ENCODE results near the gene LILRA1.
"Not testable (repeated sequence)": the region's sequence is repeated elsewhere in the genome, so short reads cannot be mapped to it uniquely, and the experiment has no call there.

LILRA1 gene

DNA sequence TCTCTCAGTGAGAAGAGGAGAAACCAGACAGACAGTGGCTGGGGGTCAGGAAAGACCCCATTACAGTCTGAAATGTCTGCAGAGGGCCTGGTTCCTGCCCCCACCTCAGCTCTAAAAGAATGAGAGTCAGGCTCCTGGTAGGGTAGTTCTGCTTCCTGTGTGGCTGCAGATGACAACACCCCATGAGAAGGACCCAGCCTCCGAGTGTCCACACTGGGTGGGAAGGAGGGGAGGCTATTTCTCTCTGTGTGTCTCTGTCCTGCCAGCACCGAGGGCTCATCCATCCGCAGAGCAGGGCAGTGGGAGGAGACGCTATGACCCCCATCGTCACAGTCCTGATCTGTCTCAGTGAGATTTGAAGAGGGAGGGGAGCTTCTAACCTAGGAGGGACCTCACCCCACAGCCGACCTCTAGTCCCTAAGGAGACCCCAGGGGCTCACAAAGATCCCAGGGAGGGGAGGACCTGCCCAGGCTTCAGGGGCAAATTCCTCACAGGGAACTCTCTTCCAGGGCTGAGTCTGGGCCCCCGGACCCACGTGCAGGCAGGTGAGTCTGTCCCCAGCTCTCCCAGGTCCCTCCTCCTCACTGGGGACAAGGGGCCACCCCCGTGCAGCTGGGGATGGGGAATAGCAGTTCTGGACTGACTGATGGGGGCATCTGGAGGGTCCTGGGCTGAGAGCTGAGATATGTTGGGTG lies 647 bp downstream of the LILRA1 start:
- H3K9me3 Mint-ChIP-seq; H3K4me1 Mint-ChIP-seq; H3K4me3 Mint-ChIP-seq; ATAC-seq (replicated peaks; ENCODE audit: extremely low read depth, poor library complexity, severe bottlenecking); DNase-seq (ENCODE audit: low spot score in 2 of 2); H3K36me3 Mint-ChIP-seq (ENCODE audit: insufficient read depth); H3K27ac Mint-ChIP-seq (ENCODE audit: low read depth): not testable (repeated sequence)
- H3K27me3 Mint-ChIP-seq: peaks cover 87% of the 10 kb centered on the region

DNA sequence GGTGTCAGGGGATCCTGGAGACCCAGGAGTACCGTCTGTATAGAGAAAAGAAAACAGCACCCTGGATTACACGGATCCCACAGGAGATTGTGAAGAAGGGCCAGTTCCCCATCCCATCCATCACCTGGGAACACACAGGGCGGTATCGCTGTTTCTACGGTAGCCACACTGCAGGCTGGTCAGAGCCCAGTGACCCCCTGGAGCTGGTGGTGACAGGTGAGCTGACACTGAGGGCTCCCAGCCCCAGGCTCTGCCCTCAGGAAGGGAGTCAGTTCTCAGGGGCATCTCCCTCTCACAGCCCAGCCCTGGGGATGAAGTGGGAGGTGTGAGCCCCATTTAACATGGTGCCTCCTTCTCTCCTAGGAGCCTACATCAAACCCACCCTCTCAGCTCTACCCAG lies 1.3 kb downstream of the LILRA1 start:
- H3K27me3 Mint-ChIP-seq: peaks cover 82% of the 10 kb centered on the region
- H3K4me3 Mint-ChIP-seq: no peak overlapping the region
- no peaks in the 10 kb centered on the region for H3K9me3 Mint-ChIP-seq
- ATAC-seq (replicated peaks; ENCODE audit: extremely low read depth, poor library complexity, severe bottlenecking): no peak
- no peak for DNase-seq (ENCODE audit: low spot score in 2 of 2)
- H3K27ac Mint-ChIP-seq (ENCODE audit: low read depth): no peak overlapping the region
- peaks cover 2% of the 10 kb centered on the region for H3K36me3 Mint-ChIP-seq (ENCODE audit: insufficient read depth)
- no peaks in the 10 kb centered on the region for H3K4me1 Mint-ChIP-seq

DNA sequence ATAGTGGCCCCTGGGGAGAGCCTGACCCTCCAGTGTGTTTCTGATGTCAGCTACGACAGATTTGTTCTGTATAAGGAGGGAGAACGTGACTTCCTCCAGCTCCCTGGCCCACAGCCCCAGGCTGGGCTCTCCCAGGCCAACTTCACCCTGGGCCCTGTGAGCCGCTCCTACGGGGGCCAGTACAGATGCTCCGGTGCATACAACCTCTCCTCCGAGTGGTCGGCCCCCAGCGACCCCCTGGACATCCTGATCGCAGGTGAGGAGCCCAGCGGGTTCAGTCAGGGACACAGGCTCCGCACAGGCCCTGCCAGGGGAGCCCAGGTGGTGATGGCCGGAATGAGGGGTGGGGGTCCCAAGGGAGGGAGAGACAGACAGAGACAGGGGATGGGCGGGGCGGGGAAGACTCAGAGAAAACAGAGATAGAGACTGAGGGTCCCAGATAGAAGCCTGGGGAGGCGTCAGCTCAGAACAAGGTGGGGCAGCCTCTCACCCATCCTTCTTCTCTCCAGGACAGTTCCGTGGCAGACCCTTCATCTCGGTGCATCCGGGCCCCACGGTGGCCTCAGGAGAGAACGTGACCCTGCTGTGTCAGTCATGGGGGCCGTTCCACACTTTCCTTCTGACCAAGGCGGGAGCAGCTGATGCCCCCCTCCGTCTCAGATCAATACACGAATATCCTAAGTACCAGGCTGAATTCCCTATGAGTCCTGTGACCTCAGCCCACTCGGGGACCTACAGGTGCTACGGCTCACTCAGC lies 2.4 kb downstream of the LILRA1 start:
- not testable (repeated sequence) for H3K9me3 Mint-ChIP-seq; ATAC-seq (replicated peaks; ENCODE audit: extremely low read depth, poor library complexity, severe bottlenecking); DNase-seq (ENCODE audit: low spot score in 2 of 2); H3K4me3 Mint-ChIP-seq; H3K36me3 Mint-ChIP-seq (ENCODE audit: insufficient read depth); H3K4me1 Mint-ChIP-seq; H3K27ac Mint-ChIP-seq (ENCODE audit: low read depth)
- peaks cover 82% of the 10 kb centered on the region for H3K27me3 Mint-ChIP-seq

DNA sequence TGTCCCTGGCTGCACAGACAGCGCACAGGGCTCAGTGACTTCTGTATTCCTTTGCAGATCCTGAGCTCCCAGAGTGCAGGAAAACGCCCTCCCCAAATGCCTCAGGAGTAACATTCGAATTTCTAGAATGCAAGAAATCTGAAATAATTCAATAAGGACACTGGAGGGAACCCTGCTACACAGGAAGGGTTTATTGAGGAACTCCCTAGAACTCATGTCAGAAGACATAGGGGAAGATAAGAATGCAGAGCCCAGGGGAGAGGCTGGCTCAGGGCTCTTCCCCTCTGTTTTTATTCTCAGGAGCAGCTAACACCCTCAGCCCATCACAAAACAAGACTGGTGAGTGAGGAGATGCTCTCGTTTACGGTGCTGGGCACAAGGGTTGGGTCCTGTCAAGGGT lies 6.8 kb downstream of the LILRA1 start:
- Mint-ChIP-seq H3K27ac (ENCODE audit: low read depth) (no peak overlapping the region), H3K9me3 (no peaks in the 10 kb centered on the region), H3K27me3 (peaks cover 53% of the 10 kb centered on the region), H3K4me1 (peaks cover 17% of the 10 kb centered on the region), H3K36me3 (ENCODE audit: insufficient read depth) (peaks cover 2% of the 10 kb centered on the region), H3K4me3 (no peak overlapping the region)
- ATAC-seq (replicated peaks; ENCODE audit: extremely low read depth, poor library complexity, severe bottlenecking): no peak
- no peak for DNase-seq (ENCODE audit: low spot score in 2 of 2)

DNA sequence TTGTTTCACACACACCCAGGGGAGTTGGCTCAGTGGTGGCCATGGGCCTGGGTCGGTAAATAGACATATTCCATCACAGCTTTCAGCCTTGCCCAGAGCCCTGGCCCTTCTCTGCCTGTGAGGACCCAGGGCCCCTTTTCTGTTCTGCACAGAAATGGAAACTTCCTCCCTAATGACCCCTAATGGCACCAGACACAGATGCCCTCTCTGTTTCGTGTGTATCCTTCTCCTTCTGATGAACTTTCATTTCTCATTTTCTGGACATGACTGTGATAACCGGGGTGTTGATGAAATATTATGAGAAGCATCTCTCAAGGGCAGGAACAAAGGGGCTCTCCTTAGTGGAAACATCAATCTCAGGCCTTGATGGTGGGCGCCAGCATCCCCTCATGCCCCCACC lies 12.8 kb downstream of the LILRA1 start:
- ATAC-seq (replicated peaks; ENCODE audit: extremely low read depth, poor library complexity, severe bottlenecking): no peak
- H3K9me3 Mint-ChIP-seq: no peaks in the 10 kb centered on the region
- no peak overlapping the region for H3K27ac Mint-ChIP-seq (ENCODE audit: low read depth)
- H3K36me3 Mint-ChIP-seq (ENCODE audit: insufficient read depth): peaks cover 2% of the 10 kb centered on the region
- peaks cover 44% of the 10 kb centered on the region for H3K27me3 Mint-ChIP-seq
- no peak overlapping the region for H3K4me3 Mint-ChIP-seq
- DNase-seq (ENCODE audit: low spot score in 2 of 2): no peak
- H3K4me1 Mint-ChIP-seq: peaks cover 14% of the 10 kb centered on the region

DNA sequence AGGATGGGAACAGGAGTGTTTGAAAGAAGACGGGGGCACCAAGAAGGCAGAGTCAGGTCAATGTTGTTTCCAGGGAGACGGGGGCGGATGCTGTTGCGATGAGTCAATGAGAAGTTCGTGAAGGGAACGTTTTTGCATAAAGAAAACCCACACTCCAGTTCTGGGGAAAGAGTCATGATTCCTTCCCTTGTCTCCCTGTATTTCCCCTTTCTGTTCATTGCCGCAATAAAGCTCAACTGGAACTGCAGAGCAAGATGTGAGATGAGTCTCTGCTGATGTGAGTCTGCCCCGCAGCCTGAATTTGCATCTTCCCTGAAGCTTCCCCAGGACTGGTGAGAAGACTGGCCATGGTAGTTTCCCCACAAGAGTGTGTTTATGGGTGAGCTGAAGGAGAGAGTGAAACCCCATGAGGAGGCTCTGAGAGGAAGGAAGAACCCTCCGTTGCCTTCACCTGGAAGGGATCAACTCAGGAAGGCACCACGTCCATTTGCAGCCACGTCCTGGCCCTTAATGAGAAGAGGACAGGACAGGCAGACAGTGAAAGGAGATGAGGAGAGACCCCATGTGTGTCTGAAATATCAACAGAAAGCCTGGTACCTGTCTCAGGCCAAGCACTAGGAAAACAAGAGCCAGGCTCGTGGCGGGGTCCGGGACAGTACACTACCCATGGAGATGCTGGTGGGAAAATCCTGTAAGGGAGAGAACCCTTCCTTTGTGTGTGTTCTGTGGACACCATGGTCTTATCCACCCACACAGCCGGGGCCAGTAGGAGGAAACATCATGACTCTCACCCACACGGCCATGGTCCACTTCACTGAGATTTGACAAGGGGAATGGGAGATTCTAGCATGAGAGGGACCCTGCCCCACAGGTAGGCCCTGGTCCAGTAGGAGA lies 13.7 kb downstream of the LILRA1 start:
- H3K4me3 Mint-ChIP-seq: no peak overlapping the region
- DNase-seq (ENCODE audit: low spot score in 2 of 2): no peak
- H3K27ac Mint-ChIP-seq (ENCODE audit: low read depth): no peak overlapping the region
- no peak for ATAC-seq (replicated peaks; ENCODE audit: extremely low read depth, poor library complexity, severe bottlenecking)
- H3K36me3 Mint-ChIP-seq (ENCODE audit: insufficient read depth): peaks cover 2% of the 10 kb centered on the region
- H3K27me3 Mint-ChIP-seq: peaks cover 41% of the 10 kb centered on the region
- peaks cover 8% of the 10 kb centered on the region for H3K4me1 Mint-ChIP-seq
- H3K9me3 Mint-ChIP-seq: no peaks in the 10 kb centered on the region

DNA sequence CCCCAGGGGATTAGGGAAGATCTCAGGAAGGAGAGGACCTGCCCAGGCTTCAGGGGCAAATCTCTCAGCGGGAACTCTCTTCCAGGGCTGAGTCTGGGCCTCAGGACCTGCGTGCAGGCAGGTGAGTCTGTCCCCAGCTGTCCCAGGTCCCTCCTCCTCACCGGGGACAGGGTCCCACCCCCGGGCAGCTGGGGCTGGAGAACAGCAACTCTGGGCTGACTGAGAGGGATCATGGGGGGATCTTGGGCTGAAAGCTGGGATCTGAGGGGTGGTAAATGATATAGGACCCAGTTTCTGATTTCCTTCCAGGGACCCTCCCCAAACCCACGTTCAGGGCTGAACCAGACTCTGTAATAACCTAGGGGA lies 14.3 kb downstream of the LILRA1 start:
- H3K27me3 Mint-ChIP-seq: peaks cover 41% of the 10 kb centered on the region
- H3K4me3 Mint-ChIP-seq: no peak overlapping the region
- ATAC-seq (replicated peaks; ENCODE audit: extremely low read depth, poor library complexity, severe bottlenecking) (no peak), DNase-seq (ENCODE audit: low spot score in 2 of 2) (no peak)
- H3K36me3 Mint-ChIP-seq (ENCODE audit: insufficient read depth): peaks cover 2% of the 10 kb centered on the region
- peaks cover 2% of the 10 kb centered on the region for H3K4me1 Mint-ChIP-seq
- H3K9me3 Mint-ChIP-seq: no peaks in the 10 kb centered on the region
- H3K27ac Mint-ChIP-seq (ENCODE audit: low read depth): no peak overlapping the region

DNA sequence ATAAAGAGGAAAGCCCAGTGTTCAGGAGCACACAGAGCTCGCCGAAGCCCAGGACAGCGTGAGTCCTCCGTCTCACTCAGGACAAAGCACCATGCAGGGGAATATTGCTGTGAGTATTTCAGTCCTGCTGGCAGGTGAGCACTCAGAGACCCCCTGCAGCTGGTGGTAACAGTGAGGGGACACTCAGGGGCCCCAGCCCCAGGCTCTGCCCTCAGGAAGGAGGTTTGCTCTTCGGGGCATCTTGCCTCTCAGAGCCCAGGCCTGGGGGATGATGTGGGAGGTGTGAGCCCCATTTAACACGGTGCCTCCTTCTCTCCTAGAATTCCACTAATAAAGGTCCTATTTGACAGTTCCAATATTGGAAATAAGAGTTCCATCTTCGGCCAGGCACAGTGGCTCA lies 14.8 kb downstream of the LILRA1 start:
- ATAC-seq (replicated peaks; ENCODE audit: extremely low read depth, poor library complexity, severe bottlenecking) (no peak), DNase-seq (ENCODE audit: low spot score in 2 of 2) (no peak)
- H3K9me3 Mint-ChIP-seq: no peaks in the 10 kb centered on the region
- no peak overlapping the region for H3K4me3 Mint-ChIP-seq
- H3K27me3 Mint-ChIP-seq: peaks cover 41% of the 10 kb centered on the region
- H3K36me3 Mint-ChIP-seq (ENCODE audit: insufficient read depth): peaks cover 2% of the 10 kb centered on the region
- no peak overlapping the region for H3K27ac Mint-ChIP-seq (ENCODE audit: low read depth)
- H3K4me1 Mint-ChIP-seq: no peaks in the 10 kb centered on the region

DNA sequence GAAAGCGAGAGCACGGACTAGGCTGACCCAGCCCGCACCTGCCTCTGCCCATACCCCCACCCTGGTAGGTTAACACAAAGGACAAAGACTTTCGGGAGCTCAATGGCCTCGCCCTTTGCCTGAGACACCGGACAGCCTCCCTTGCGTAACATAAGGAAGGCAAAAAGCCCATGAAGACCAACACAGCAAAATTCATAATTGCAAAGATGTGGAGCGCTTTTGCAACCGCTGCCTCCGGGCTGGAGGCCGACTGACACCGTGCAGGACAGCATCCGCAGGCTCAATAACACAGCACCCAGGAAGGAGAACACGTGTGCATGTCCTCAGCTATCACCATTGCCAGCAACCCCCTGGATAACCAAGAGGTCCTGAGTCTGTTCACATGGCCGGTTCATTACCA lies 15.4 kb downstream of the LILRA1 start:
- Mint-ChIP-seq H3K4me3 (no peak overlapping the region), H3K27me3 (peaks cover 46% of the 10 kb centered on the region), H3K27ac (ENCODE audit: low read depth) (no peak overlapping the region), H3K36me3 (ENCODE audit: insufficient read depth) (peaks cover 2% of the 10 kb centered on the region), H3K9me3 (no peaks in the 10 kb centered on the region), H3K4me1 (no peaks in the 10 kb centered on the region)
- ATAC-seq (replicated peaks; ENCODE audit: extremely low read depth, poor library complexity, severe bottlenecking) (no peak), DNase-seq (ENCODE audit: low spot score in 2 of 2) (no peak)

DNA sequence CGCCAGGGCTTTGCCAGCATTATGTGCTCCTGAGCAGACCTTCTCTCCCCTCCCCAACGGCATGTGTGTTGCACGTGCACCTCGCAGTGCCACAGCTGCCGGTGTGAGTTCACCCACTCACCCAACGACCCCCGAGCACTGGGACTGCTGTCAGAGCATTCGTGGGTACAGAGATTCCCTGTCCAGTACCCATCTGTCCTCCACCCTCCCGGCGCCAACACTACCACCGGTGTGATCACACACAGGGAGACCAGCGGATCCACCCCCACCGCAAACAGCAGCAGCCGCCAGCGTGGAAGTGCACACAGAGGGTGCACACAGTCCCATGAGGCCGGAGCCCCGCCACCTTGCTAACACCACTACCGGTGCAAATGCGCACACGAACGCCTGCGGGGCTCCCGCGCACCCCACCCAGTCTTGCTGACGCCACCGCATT lies 15.9 kb downstream of the LILRA1 start:
- Mint-ChIP-seq H3K9me3 (no peaks in the 10 kb centered on the region), H3K4me1 (no peaks in the 10 kb centered on the region), H3K4me3 (no peak overlapping the region), H3K36me3 (ENCODE audit: insufficient read depth) (peaks cover 2% of the 10 kb centered on the region), H3K27me3 (peaks cover 50% of the 10 kb centered on the region), H3K27ac (ENCODE audit: low read depth) (no peak overlapping the region)
- ATAC-seq (replicated peaks; ENCODE audit: extremely low read depth, poor library complexity, severe bottlenecking) (no peak), DNase-seq (ENCODE audit: low spot score in 2 of 2) (no peak)

DNA sequence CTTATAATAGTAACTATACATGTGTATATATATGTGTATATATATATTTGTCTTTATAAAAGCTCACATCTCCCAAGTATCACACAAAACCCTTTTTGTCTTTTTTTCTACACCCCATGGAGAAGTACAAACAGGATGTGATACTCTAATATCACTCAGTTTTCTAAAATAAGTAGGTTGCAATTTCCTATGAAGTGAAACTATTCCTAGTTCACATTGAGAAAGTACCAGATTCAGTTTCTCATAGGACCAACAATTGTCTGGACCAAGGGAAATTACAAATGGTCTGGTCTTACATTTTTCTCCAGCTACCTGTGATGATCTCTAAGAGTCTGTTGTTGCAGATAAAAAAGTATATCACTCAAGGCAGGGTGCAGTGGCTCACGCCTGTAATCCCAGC lies 19.0 kb downstream of the LILRA1 start:
- H3K4me1 Mint-ChIP-seq: peaks cover 16% of the 10 kb centered on the region
- no peak overlapping the region for H3K27ac Mint-ChIP-seq (ENCODE audit: low read depth)
- peaks cover 4% of the 10 kb centered on the region for H3K36me3 Mint-ChIP-seq (ENCODE audit: insufficient read depth)
- no peak overlapping the region for H3K4me3 Mint-ChIP-seq
- no peaks in the 10 kb centered on the region for H3K9me3 Mint-ChIP-seq
- peaks cover 22% of the 10 kb centered on the region for H3K27me3 Mint-ChIP-seq
- DNase-seq (ENCODE audit: low spot score in 2 of 2): no peak
- ATAC-seq (replicated peaks; ENCODE audit: extremely low read depth, poor library complexity, severe bottlenecking): no peak

DNA sequence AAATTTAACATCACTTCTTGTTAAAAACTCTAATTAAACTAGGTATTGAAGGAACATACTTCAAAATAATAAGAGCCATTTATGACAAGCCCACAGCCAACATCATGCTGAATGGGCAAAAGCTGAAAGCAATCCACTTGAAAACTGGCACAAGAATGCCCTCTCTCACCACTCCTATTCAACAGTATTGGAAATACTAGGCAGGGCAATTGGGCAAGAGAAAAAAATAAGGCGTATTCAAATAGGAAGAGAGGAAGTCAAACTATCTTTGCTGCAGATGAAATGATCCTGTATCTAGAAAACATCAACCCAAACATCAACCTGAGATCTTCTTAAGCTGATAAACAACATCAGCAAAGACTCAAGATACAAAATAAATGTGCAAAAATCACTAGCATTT lies 21.3 kb downstream of the LILRA1 start:
- H3K4me3 Mint-ChIP-seq: no peak overlapping the region
- H3K27ac Mint-ChIP-seq (ENCODE audit: low read depth): no peak overlapping the region
- peaks cover 10% of the 10 kb centered on the region for H3K27me3 Mint-ChIP-seq
- no peaks in the 10 kb centered on the region for H3K9me3 Mint-ChIP-seq
- ATAC-seq (replicated peaks; ENCODE audit: extremely low read depth, poor library complexity, severe bottlenecking) (no peak), DNase-seq (ENCODE audit: low spot score in 2 of 2) (no peak)
- H3K4me1 Mint-ChIP-seq: peaks cover 16% of the 10 kb centered on the region
- H3K36me3 Mint-ChIP-seq (ENCODE audit: insufficient read depth): peaks cover 7% of the 10 kb centered on the region

All from central memory CD8-positive, alpha-beta T cell (primary cell).